Measurements from ENCODE around the gene GNG7. TPM values are rescaled to one million over a fixed set of nuclear protein-coding genes. Genes with fewer than 3 reads are reported as not detected.

GNG7 gene
- total and polyA plus RNA-seq, 2 donors (not counting 3 experiments of a cell fraction or from before 2014, with no cell fraction given) = 0.29 to 0.84 TPM

GRCh38 chr19:2724148-2724557 lies 21.7 kb upstream of the GNG7 start:
- no peak for DNase-seq (ENCODE audit: low read depth, low spot score)
- intact Hi-C loops (cut with micrococcal nuclease) (no loop called here), dilution Hi-C loops (cut with MboI; ENCODE audit: extremely low pct_ligation_motif_present, low sequenced_read_pairs) (no loop called here)
- no peaks in the 10 kb centered on the region for H3K4me1 ChIP-seq (ENCODE audit: control insufficient read depth, extremely low read depth, insufficient read depth, low read length)
- H3K27me3 ChIP-seq (ENCODE audit: control insufficient read depth in 2 of 2, insufficient read depth in 2 of 2, low read length in 2 of 2) = peaks cover 15 to 26% of the 10 kb centered on the region in 2 experiments
- ChIA-PET POLR2A (no interaction called here), CTCF (interaction anchor here (1.4 kb wide), 1 partner anchor 15 kb away, joined by 3 read pairs; no protein-coding TSS in a partner anchor)
- H2AFZ ChIP-seq (ENCODE audit: low read depth, low read length) = no peak overlapping the region
- no peaks in the 10 kb centered on the region for H3K36me3 ChIP-seq (ENCODE audit: control insufficient read depth in 2 of 2, extremely low read depth in 1 of 2, insufficient read depth in 2 of 2, low read length in 2 of 2)
- H3K9ac ChIP-seq (replicated peaks; ENCODE audit: extremely low read depth, insufficient read depth, low read length) = no peak overlapping the region
- no peak overlapping the region for H3K27ac ChIP-seq (ENCODE audit: insufficient read depth, low read depth, low read length)
- no peak overlapping the region for H3K4me2 ChIP-seq (ENCODE audit: insufficient read depth, low read length)
- no peak overlapping the region for H3K4me3 ChIP-seq (replicated peaks in 1 of 3; ENCODE audit: insufficient read depth in 1 of 3, low read depth in 1 of 3, low read length in 3 of 3)
- H3K9me1 ChIP-seq (replicated peaks; ENCODE audit: control insufficient read depth, extremely low read depth, insufficient read depth, low read length) = no peaks in the 10 kb centered on the region
- H3K79me2 ChIP-seq (ENCODE audit: control insufficient read depth, insufficient read depth, low read length) = no peaks in the 10 kb centered on the region
- H3K9me3 ChIP-seq (replicated peaks; ENCODE audit: control insufficient read depth, insufficient read depth, low read length) = no peaks in the 10 kb centered on the region
- no TSS peak for BruUV-seq (replicated peaks)
- no peaks in the 10 kb centered on the region for H4K20me1 ChIP-seq (replicated peaks; ENCODE audit: control insufficient read depth, extremely low read depth, insufficient read depth, low read length)
- no peak for FAIRE-seq
- TF ChIP-seq MYC (IDR thresholded peaks at IDR 0.05; ENCODE audit: low read depth, low read length) (no peak), EZH2 (IDR thresholded peaks at IDR 0.05; ENCODE audit: borderline replicate concordance, low read depth, low read length, severe bottlenecking) (no peak), JUN (IDR thresholded peaks at IDR 0.05; ENCODE audit: borderline replicate concordance, insufficient read depth, insufficient read length, low read depth) (no peak), POLR2AphosphoS5 (IDR thresholded peaks at IDR 0.05; ENCODE audit: insufficient read depth, low read depth, low read length) (no peak), GATA2 (IDR thresholded peaks at IDR 0.05; ENCODE audit: insufficient read depth, insufficient read length, low read depth, low read length) (no peak), FOS (IDR thresholded peaks at IDR 0.05; ENCODE audit: borderline replicate concordance, insufficient read depth, low read length) (no peak), MAX (IDR thresholded peaks at IDR 0.05; ENCODE audit: insufficient read depth, insufficient read length) (no peak), POLR2A (IDR thresholded peaks at IDR 0.05; ENCODE audit: low read depth, low read length) (no peak), CTCF (IDR thresholded peaks at IDR 0.05; ENCODE audit: extremely low read depth in 1 of 2, insufficient read depth in 1 of 2, low read depth in 1 of 2, low read length in 2 of 2) (no peak)

Measured in endothelial cell of umbilical vein (primary cell).